Heart right ventricle (tissue), 16 donors: ENCODE measurements around the gene SPNS3. TPM values are rescaled to one million over a fixed set of nuclear protein-coding genes. Genes with fewer than 3 reads are reported as not detected.

ENCODE experiments used
- ATAC-seq, 8 donors: fragments of 200-7000 bp; cut with Tn5 transposase; one replicate each; pipeline ENCODE4 v1.9.1; 2020; ENCODE audit warnings: mild to moderate bottlenecking in 8 of 8, moderate library complexity in 8 of 8, moderate number of reproducible peaks in 1 of 8
- DNase-seq, 2 donors: peaks; one replicate each; pipeline ENCODE4 v3.0.0-alpha.2; 2020
- H3K27ac ChIP-seq, 10 donors: fragments of 200-600 bp; sonication (generic) in 2 of 10; one replicate each; pipeline versions ENCODE4 v1.5.0 to v1.8.0; 2020 to 2022; ENCODE audit warnings: mild to moderate bottlenecking in 3 of 10
- H3K27me3 ChIP-seq, 7 donors: fragments of 200-600 bp; one replicate each; pipeline ENCODE4 v1.8.0; 2021 to 2022; ENCODE audit warnings: mild to moderate bottlenecking in 2 of 7
- H3K36me3 ChIP-seq, 9 donors: fragments of 200-600 bp; sonication (generic) in 1 of 9; one replicate each; pipeline versions ENCODE4 v1.5.0 to v1.8.0; 2020 to 2022; ENCODE audit warnings: mild to moderate bottlenecking in 2 of 9
- H3K4me1 ChIP-seq, 9 donors: fragments of 200-600 bp; sonication (generic) in 1 of 9; one replicate each; pipeline versions ENCODE4 v1.5.0 to v1.8.0; 2020 to 2022; ENCODE audit warnings: mild to moderate bottlenecking in 4 of 9
- H3K4me3 ChIP-seq, 10 donors: fragments of 200-600 bp; sonication (generic) in 2 of 10; one replicate each; pipeline versions ENCODE4 v1.5.0 to v1.8.0; 2020 to 2022; ENCODE audit warnings: mild to moderate bottlenecking in 7 of 10, moderate library complexity in 2 of 10
- H3K9me3 ChIP-seq, 11 donors: fragments of 200-600 bp in 10 of 11; sonication (generic) in 2 of 11; one replicate each; pipeline versions ENCODE4 v1.5.0 to v1.8.0; 2013 to 2022; ENCODE audit warnings: mild to moderate bottlenecking in 2 of 11, control low read depth in 1 of 11, moderate library complexity in 1 of 11
- WGBS, 2 donors: extraction: QIAGEN DNeasy Blood & Tissue Kit; methylation state at CpG; one replicate each; pipeline ENCODE4 v1.1.7; 2013; ENCODE audit warnings: inconsistent platforms in 1 of 2; 5-methylcytosine and 5-hydroxymethylcytosine counted together
- intact Hi-C, 10 donors: fragments of 100-400 bp; cut with DNase I; formaldehyde crosslinking; loops; one replicate each; pipeline versions ENCODE4 v1.11.1 to v1.14.2; 2022
- polyA plus RNA-seq, 2 donors: library from polyadenylated mRNA; stranded (reverse); fragments of 200-250 nt; gene quantifications; one replicate each; pipeline ENCODE4 v1.2.3, GENCODE V29; 2013
- total RNA-seq, 10 donors: library from RNA; stranded (reverse); fragmentation: NEBNext Ultra II Directional in 3 of 10; extraction: Animal tissue kit (Norgen Biotek cat#: 25700) in 3 of 10; gene quantifications; one replicate each; pipeline versions ENCODE4 v1.2.1 to v1.2.4, GENCODE V29; 2021 to 2023
- TF ChIP-seq, protein P1 (sequence below), 9 donors: fragments of 200-600 bp; sonication (generic) in 2 of 9; IDR thresholded peaks; one replicate each; pipeline versions ENCODE4 v1.5.0 to v1.8.0; 2021 to 2022; ENCODE audit warnings: antibody characterized with exemption in 9 of 9, mild to moderate bottlenecking in 5 of 9, moderate library complexity in 1 of 9
- donor health status: Arrhythmogenic right ventricular cardiomyopathy.
- donor health status: ischemic (EF 13 %, LVEDD 7.1; RV severe dilation, severe dysfunction).
- donor health status: healthy with polysubstance abuse.
- donor health status: DM: no; HTN: yes; CAD: no.
- donor health status: DM: no; HTN: no; CAD: no.
- donor health status: ischemic (EF 25% LVEDD 6.9; RV normal size, moderate dysfunction).
- donor health status: ischemic (EF 25% LVEDD 5.7; RV mildly dilated, moderate dysfunction).
- donor health status: healthy.
- donor health status: DM: yes; HTN: yes; CAD: no.
- donor health status: Ischemic cardiomyopathy.
- donor health status: ischemic (EF 35%, LVEDD 5.7; RV mildly dilated, moderate dysfunction).
- donor health status: nonischemic (EF 11% LVEDD 7.7; RV severe dilation, severe dysfunction).
- donor health status: DM: yes; HTN: yes; CAD: no.
- donor health status: PGD.
- donor health status: ischemic (EF 29% LVEDD 5.4; RV normal size, mild dysfunction).
- donor health status: nonischemic (EF 23%, LVEDD 6.1; RV moderate dilation, normal function).

SPNS3 gene
- total and polyA plus RNA-seq, 12 donors = 0.13 to 4.2 (median 0.89) TPM; not detected in 1

DNA sequence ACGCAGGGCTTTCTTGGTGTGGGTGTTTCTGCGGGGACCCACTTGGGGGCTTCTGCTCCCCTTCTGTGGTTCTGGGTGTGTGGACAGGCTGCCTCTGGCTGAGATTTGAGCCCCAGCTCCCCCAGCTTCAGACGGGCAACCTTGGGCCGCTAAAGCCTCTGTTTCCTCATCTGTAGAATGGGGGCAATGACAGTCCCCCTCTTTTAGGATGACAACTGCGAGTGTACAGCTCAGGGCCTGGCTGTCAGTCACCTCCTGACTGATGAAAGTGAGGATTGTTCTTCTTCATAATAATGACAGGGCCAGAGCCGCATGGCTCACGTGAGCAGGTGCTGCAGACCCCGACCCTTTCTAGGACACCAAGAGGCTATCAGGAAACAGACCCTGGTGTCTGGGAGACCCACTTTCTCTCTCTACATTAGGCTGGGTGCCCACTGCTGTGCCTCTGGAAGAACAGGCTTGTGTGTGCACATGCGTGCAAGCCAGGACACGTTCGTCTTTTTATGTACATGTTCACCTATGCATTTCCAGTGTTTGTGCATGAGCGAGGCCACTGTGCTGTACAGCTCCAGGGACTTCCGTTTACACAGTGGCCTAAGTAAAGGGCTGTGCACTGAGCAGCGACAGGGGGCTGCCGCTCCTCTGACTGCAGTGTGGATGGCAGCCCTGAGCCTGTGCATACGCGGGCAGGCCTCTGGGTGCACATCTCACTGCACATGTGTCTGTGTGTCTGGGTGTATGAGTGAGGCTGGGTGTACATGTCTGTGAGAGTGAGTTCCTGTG lies 4.6 kb downstream of the SPNS3 start:
- WGBS, 2 donors = 91 to 95% methylated on average over 17 of the region's 17 CpGs
- Histone ChIP-seq H3K4me1 (peaks cover 0 to 29% (median 14%) of the 10 kb centered on the region in 9 donors), H3K27ac (no peak overlapping the region), H3K9me3 (no peaks in the 10 kb centered on the region), H3K4me3 (no peak overlapping the region), H3K27me3 (no peaks in the 10 kb centered on the region), H3K36me3 (no peaks in the 10 kb centered on the region)
- intact Hi-C loops = no loop called here
- ATAC-seq (peak in 1 of 8 donors; percentile 36), DNase-seq (no peak)
- TF ChIP-seq, protein P1, sequence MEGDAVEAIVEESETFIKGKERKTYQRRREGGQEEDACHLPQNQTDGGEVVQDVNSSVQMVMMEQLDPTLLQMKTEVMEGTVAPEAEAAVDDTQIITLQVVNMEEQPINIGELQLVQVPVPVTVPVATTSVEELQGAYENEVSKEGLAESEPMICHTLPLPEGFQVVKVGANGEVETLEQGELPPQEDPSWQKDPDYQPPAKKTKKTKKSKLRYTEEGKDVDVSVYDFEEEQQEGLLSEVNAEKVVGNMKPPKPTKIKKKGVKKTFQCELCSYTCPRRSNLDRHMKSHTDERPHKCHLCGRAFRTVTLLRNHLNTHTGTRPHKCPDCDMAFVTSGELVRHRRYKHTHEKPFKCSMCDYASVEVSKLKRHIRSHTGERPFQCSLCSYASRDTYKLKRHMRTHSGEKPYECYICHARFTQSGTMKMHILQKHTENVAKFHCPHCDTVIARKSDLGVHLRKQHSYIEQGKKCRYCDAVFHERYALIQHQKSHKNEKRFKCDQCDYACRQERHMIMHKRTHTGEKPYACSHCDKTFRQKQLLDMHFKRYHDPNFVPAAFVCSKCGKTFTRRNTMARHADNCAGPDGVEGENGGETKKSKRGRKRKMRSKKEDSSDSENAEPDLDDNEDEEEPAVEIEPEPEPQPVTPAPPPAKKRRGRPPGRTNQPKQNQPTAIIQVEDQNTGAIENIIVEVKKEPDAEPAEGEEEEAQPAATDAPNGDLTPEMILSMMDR (IDR thresholded peaks at IDR 0.05) = no peak

DNA sequence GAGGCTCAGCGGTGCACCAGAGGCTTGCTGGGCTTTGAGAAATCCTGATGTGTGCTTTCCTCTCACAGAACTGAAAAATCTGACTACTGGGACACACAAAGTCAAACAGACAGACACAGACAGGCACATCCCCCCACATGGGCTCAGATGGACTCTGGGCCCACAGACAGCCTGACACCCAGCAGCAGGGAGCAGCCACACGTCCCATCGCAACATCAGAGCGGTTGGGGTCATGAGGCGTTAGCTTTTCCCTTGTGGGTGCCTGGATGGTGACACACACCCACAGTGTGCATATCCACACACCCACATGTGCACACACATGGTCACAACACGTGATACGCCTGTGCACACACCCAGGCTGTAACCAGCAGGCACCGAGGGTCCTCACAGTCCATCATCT lies 6.3 kb downstream of the SPNS3 start:
- H3K4me3 ChIP-seq = no peak overlapping the region
- intact Hi-C loops = loop anchor here in 1 of 10 donors (5.0 kb wide), 1 partner anchor 57 kb away; the partner anchor contains the start of gene SPNS2

DNA sequence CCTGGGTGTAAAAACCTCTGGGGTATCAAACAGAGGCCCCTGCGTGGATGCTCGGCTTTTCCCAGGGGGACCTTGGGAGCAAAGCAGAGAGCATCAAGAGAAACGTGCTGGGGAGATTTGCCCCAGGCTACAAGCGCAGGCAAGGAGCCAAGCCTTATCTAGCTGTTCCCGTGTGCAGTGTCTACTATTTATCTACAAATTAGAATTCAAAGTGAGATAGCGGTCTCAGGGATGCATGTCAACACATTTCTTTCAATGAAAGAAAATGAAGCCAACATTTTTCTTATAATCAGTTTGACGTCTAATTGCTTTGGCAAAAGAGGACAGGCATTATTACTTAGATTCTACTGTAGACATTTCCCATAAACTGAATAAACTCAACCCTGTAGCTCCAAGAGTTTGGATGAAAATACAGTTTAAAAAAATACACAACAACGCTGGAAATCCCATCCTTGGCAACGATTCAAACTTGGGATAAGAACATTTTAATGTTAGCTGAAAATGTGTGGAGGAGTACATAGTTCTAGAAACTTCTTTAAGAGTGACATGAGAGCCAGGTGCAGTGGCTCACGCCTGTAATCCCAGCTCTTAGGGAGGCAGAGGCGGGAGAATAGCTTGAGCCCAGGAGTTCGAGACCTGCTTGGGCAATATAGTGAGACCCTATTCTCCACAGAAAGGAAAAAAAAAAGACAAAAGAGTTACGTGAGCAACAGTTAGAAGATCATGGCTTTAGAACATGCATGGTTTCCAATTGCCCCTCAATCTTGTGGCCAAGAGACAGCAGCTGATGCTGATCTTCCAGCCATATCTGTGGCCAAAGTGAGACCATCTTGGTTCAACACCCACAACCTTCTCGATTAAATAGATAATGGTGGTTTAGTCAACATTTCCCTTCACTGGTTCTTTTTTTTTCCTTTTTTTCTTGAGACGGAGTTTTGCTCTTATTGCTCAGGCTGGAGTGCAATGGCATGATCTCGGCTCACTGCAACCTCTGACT lies 7.2 kb downstream of the SPNS3 start:
- no peaks in the 10 kb centered on the region for H3K27me3 ChIP-seq
- H3K4me1 ChIP-seq = peaks cover 4 to 37% (median 16%) of the 10 kb centered on the region in 9 donors
- H3K9me3 ChIP-seq = no peaks in the 10 kb centered on the region
- no peak overlapping the region for H3K4me3 ChIP-seq
- no peak for DNase-seq
- 40 to 42% methylated on average over 16 of the region's 16 CpGs for WGBS, 2 donors
- peak in 1 of 8 donors; percentile 41 for ATAC-seq
- H3K27ac ChIP-seq = no peak overlapping the region
- H3K36me3 ChIP-seq = no peaks in the 10 kb centered on the region
- intact Hi-C loops = loop anchor here in 1 of 10 donors (5.0 kb wide), 1 partner anchor 56 kb away; the partner anchor contains the start of gene SPNS2
- TF ChIP-seq, protein P1 (IDR thresholded peaks at IDR 0.05) = no peak

More for the DNA sequence above, 6.3 kb downstream of the SPNS3 start:
- Histone ChIP-seq H3K4me1 (peaks cover 2 to 33% (median 14%) of the 10 kb centered on the region in 9 donors), H3K27me3 (no peaks in the 10 kb centered on the region), H3K9me3 (no peaks in the 10 kb centered on the region), H3K27ac (no peak overlapping the region), H3K36me3 (no peaks in the 10 kb centered on the region)
- ATAC-seq (no peak), DNase-seq (no peak)
- 82 to 87% methylated on average over 8 of the region's 8 CpGs for WGBS, 2 donors
- TF ChIP-seq, protein P1 (IDR thresholded peaks at IDR 0.05) = no peak

DNA sequence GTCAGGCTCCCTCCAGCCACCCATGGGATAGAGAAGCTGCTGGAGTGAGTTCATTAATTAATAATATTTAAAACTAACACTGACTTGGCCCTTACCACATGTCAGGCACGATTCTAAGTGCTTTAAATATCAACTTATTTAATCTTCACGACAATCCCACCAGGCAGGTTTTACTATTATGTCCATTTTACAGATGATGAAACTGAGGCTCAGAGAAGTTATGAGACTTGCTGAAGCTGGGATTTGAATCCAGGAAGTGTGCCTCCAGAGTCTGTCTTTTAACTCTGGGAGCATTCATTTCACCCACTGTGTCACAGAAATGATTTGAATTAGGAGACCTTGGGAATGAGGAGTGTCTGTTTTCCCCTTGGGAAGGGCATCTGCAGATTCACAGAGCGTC lies 8.8 kb downstream of the SPNS3 start:
- H3K4me3 ChIP-seq = no peak overlapping the region
- no peaks in the 10 kb centered on the region for H3K27me3 ChIP-seq
- peaks cover 4 to 44% (median 25%) of the 10 kb centered on the region in 9 donors for H3K4me1 ChIP-seq
- DNase-seq (no peak), ATAC-seq (no peak)
- no peaks in the 10 kb centered on the region for H3K36me3 ChIP-seq
- no peaks in the 10 kb centered on the region for H3K9me3 ChIP-seq
- TF ChIP-seq, protein P1 (IDR thresholded peaks at IDR 0.05) = no peak
- intact Hi-C loops = loop anchor here in 1 of 10 donors (5.0 kb wide), 1 partner anchor 55 kb away; the partner anchor contains the start of gene SPNS2
- no peak overlapping the region for H3K27ac ChIP-seq
- WGBS, 2 donors = 88% methylated on average over 3 of the region's 3 CpGs
